OCI-LY1 (cell line): ENCODE results near the gene ERGIC1.

ENCODE experiments used
- H2AFZ ChIP-seq: fragments of 200-600 bp; sonication (generic), shearing (Covaris generic); 2 replicates; pipeline ENCODE4 v1.6.0; 2014; ENCODE audit warnings: antibody characterized with exemption, mild to moderate bottlenecking, low read length
- H3F3A ChIP-seq: fragments of 200-600 bp; sonication (generic), shearing (Covaris generic); 2 replicates; pipeline ENCODE4 v1.6.0; 2014; ENCODE audit warnings: mild to moderate bottlenecking, antibody characterized with exemption, low read length, moderate library complexity; ENCODE audit not compliant: insufficient read depth
- H3K27ac ChIP-seq: fragments of 200-600 bp; sonication (generic); 2 replicates; pipeline ENCODE4 v1.5.1; 2014; ENCODE audit warnings: low read length, mixed run types, mild to moderate bottlenecking, low read depth; ENCODE audit not compliant: poor library complexity, severe bottlenecking
- H3K27me3 ChIP-seq: fragments of 200-600 bp; sonication (generic); 2 replicates; pipeline ENCODE4 v1.6.0; 2014; ENCODE audit warnings: antibody characterized with exemption, mild to moderate bottlenecking, low read length, moderate library complexity; ENCODE audit not compliant: insufficient read depth
- H3K36me3 ChIP-seq: fragments of 200-600 bp; sonication (generic); 2 replicates; pipeline ENCODE4 v1.6.1; 2014; ENCODE audit warnings: mild to moderate bottlenecking, antibody characterized with exemption, low read length, moderate library complexity, mixed read lengths; ENCODE audit not compliant: insufficient read depth
- H3K4me1 ChIP-seq: fragments of 200-600 bp; sonication (generic); 2 replicates; pipeline ENCODE4 v1.5.1; 2014; ENCODE audit warnings: mild to moderate bottlenecking, low read length, moderate library complexity; ENCODE audit not compliant: insufficient read depth, severe bottlenecking
- H3K4me2 ChIP-seq: fragments of 200-600 bp; sonication (generic), shearing (Covaris generic); 2 replicates; pipeline ENCODE4 v1.6.1; 2014; ENCODE audit warnings: low read length
- H3K4me3 ChIP-seq: fragments of 200-600 bp; sonication (generic); 2 replicates; pipeline ENCODE4 v1.5.1; 2014; ENCODE audit warnings: low read length, low read depth, mild to moderate bottlenecking, mixed read lengths; ENCODE audit not compliant: poor library complexity, severe bottlenecking
- H3K79me2 ChIP-seq: fragments of 200-600 bp; shearing (Covaris generic); 2 replicates; pipeline ENCODE4 v1.6.1; 2016; ENCODE audit warnings: mixed run types, low read length, mixed read lengths; ENCODE audit not compliant: insufficient read depth
- H3K9ac ChIP-seq: fragments of 200-600 bp; sonication (generic), shearing (Covaris generic); 2 replicates; pipeline ENCODE4 v1.6.1; 2014; ENCODE audit warnings: mild to moderate bottlenecking, low read length, mixed read lengths
- H3K9me2 ChIP-seq: fragments of 200-600 bp; sonication (generic), shearing (Covaris generic); 2 replicates; pipeline ENCODE4 v1.6.1; 2014; ENCODE audit warnings: low read depth, mild to moderate bottlenecking, low read length, mixed read lengths
- H3K9me3 ChIP-seq: fragments of 200-600 bp; shearing (Covaris generic); 2 replicates; pipeline ENCODE4 v1.6.1; 2014; ENCODE audit warnings: low read length, mixed read lengths
- H4K20me1 ChIP-seq: fragments of 200-600 bp; sonication (generic), shearing (Covaris generic); 2 replicates; pipeline ENCODE4 v1.6.0; 2016; ENCODE audit warnings: mild to moderate bottlenecking, low read length; ENCODE audit not compliant: insufficient read depth
- EZH2 ChIP-seq: fragments of 200-600 bp; sonication (generic), shearing (Covaris generic); IDR thresholded peaks from 2 replicates; pipeline ENCODE4 v1.8.0; 2017; ENCODE audit warnings: borderline replicate concordance, mixed run types, mild to moderate bottlenecking, antibody characterized with exemption, low read length, moderate library complexity, mixed read lengths
- TF ChIP-seq, protein P1 (sequence below): fragments of 200-600 bp; sonication (generic), shearing (Covaris generic); IDR thresholded peaks from 2 replicates; pipeline ENCODE4 v1.5.1; 2017; ENCODE audit warnings: mild to moderate bottlenecking, antibody characterized with exemption, low read length, moderate library complexity, mixed read lengths

ERGIC1 gene

GRCh38 chr5:172872997-172873491, 39.0 kb downstream of the ERGIC1 start:
- no peak for TF ChIP-seq EZH2
- TF ChIP-seq, protein P1, sequence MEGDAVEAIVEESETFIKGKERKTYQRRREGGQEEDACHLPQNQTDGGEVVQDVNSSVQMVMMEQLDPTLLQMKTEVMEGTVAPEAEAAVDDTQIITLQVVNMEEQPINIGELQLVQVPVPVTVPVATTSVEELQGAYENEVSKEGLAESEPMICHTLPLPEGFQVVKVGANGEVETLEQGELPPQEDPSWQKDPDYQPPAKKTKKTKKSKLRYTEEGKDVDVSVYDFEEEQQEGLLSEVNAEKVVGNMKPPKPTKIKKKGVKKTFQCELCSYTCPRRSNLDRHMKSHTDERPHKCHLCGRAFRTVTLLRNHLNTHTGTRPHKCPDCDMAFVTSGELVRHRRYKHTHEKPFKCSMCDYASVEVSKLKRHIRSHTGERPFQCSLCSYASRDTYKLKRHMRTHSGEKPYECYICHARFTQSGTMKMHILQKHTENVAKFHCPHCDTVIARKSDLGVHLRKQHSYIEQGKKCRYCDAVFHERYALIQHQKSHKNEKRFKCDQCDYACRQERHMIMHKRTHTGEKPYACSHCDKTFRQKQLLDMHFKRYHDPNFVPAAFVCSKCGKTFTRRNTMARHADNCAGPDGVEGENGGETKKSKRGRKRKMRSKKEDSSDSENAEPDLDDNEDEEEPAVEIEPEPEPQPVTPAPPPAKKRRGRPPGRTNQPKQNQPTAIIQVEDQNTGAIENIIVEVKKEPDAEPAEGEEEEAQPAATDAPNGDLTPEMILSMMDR: no peak
- H3K4me2 ChIP-seq: no peak overlapping the region
- no peak overlapping the region for H2AFZ ChIP-seq
- no peaks in the 10 kb centered on the region for H3K9me2 ChIP-seq
- H3F3A ChIP-seq: no peaks in the 10 kb centered on the region
- H3K79me2 ChIP-seq: peaks cover 5% of the 10 kb centered on the region
- no peak overlapping the region for H3K9ac ChIP-seq
- H3K4me1 ChIP-seq: peaks cover 15% of the 10 kb centered on the region
- H3K4me3 ChIP-seq: no peak overlapping the region
- no peaks in the 10 kb centered on the region for H3K9me3 ChIP-seq
- H4K20me1 ChIP-seq: no peaks in the 10 kb centered on the region
- no peaks in the 10 kb centered on the region for H3K36me3 ChIP-seq
- no peaks in the 10 kb centered on the region for H3K27me3 ChIP-seq
- no peak overlapping the region for H3K27ac ChIP-seq

DNA sequence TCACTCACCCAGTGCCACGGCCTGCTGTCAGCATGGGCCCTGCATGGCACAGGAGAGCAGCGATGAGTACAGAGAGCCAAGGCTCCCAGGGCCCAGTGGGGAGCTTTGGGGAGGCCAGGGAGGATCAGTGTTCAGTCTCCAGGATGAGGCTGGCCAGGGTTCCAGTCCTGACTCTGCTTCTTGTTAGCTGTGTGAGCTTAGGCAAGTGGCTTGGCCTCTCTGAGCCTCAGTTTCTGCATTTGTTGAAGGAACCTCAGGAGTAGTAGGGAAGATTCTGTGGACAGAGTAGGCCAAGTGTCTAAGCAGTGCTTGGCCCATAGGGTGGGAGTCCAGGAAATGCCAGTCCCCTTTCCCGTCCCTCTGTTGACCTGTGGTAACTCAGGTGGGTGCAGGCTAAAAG, 39.5 kb downstream of the ERGIC1 start:
- no peak overlapping the region for H3K4me2 ChIP-seq

DNA sequence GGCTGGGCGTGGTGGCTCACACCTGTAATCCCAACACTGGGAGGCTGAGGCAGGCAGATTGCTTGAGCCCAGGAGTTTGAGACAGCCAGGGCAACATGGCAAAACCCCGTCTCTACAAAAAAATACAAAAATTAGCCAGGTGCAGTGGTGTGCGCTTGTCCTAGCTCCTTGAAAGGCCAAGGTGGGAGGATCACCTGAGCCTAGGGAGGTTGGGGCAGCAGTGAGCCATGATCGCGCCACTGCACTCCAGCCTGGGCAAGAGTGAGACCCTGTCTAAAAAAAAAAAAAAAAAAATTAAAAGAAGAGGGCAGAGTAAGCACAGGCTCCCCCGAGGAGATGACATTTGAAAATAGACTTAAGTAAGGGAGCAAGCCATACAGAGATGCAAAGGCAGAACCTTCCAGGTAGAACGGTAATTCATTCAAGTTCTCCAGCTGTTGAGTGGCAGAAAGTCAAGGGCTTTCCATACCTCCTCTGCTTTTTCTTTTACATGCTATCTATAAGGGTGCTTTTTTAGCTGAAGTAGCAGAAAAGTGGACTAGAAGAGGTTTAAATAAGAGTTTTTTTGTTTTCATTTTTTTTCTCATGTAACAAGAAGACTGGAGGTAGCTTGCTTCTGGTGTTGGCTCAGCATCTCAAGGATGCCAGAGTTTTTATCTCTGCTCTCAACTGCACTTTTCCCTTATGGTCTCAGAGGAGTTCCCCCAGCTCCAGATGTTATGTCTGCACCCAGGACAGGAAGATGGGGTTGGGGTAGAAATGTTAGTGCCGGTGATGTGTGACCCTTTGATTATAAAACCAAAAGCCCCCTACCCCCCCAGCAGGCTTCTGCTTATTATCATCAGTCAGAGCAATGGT, 40.8 kb downstream of the ERGIC1 start:
- TF ChIP-seq, protein P1: no peak
- TF ChIP-seq EZH2: no peak
- Histone ChIP-seq H3K4me3 (no peak overlapping the region), H3K79me2 (peaks cover 5% of the 10 kb centered on the region), H3F3A (no peaks in the 10 kb centered on the region), H4K20me1 (no peaks in the 10 kb centered on the region), H3K36me3 (peaks cover 8% of the 10 kb centered on the region; the same call in 1 of the 2 replicates), H3K4me2 (no peak overlapping the region), H3K27me3 (no peaks in the 10 kb centered on the region), H3K27ac (no peak overlapping the region), H3K9ac (no peak overlapping the region), H2AFZ (no peak overlapping the region), H3K4me1 (peaks cover 14% of the 10 kb centered on the region), H3K9me2 (no peaks in the 10 kb centered on the region), H3K9me3 (no peaks in the 10 kb centered on the region)

More for the DNA sequence above, 39.5 kb downstream of the ERGIC1 start:
- H3K4me1 ChIP-seq: peaks cover 15% of the 10 kb centered on the region
- H3K9me2 ChIP-seq: no peaks in the 10 kb centered on the region
- H4K20me1 ChIP-seq: no peaks in the 10 kb centered on the region
- no peak overlapping the region for H3K27ac ChIP-seq
- no peaks in the 10 kb centered on the region for H3K9me3 ChIP-seq
- no peaks in the 10 kb centered on the region for H3F3A ChIP-seq
- H3K4me3 ChIP-seq: no peak overlapping the region
- peaks cover 5% of the 10 kb centered on the region for H3K79me2 ChIP-seq
- H2AFZ ChIP-seq: no peak overlapping the region
- H3K9ac ChIP-seq: no peak overlapping the region
- no peaks in the 10 kb centered on the region for H3K36me3 ChIP-seq
- H3K27me3 ChIP-seq: no peaks in the 10 kb centered on the region
- TF ChIP-seq, protein P1: no peak
- TF ChIP-seq EZH2: no peak
